ENCODE measurements around the gene AMBRA1.

AMBRA1 gene

GRCh38 chr11:46512261-46512881 is 81.5 kb downstream of the AMBRA1 start:
- no peak for DNase-seq (ENCODE audit: low read depth in 2 of 2)
- TF ChIP-seq, protein P1, sequence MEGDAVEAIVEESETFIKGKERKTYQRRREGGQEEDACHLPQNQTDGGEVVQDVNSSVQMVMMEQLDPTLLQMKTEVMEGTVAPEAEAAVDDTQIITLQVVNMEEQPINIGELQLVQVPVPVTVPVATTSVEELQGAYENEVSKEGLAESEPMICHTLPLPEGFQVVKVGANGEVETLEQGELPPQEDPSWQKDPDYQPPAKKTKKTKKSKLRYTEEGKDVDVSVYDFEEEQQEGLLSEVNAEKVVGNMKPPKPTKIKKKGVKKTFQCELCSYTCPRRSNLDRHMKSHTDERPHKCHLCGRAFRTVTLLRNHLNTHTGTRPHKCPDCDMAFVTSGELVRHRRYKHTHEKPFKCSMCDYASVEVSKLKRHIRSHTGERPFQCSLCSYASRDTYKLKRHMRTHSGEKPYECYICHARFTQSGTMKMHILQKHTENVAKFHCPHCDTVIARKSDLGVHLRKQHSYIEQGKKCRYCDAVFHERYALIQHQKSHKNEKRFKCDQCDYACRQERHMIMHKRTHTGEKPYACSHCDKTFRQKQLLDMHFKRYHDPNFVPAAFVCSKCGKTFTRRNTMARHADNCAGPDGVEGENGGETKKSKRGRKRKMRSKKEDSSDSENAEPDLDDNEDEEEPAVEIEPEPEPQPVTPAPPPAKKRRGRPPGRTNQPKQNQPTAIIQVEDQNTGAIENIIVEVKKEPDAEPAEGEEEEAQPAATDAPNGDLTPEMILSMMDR (IDR thresholded peaks at IDR 0.05; ENCODE audit: low read depth, low read length) = no peak
- H3K4me3 ChIP-seq (replicated peaks in 1 of 2; ENCODE audit: low read depth in 2 of 2, low read length in 2 of 2) = no peak overlapping the region

GRCh38 chr11:46511342-46511741 is 82.5 kb downstream of the AMBRA1 start:
- TF ChIP-seq, protein P1 (IDR thresholded peaks at IDR 0.05; ENCODE audit: low read depth, low read length) = no peak
- no peak overlapping the region for H3K4me3 ChIP-seq (replicated peaks in 1 of 2; ENCODE audit: low read depth in 2 of 2, low read length in 2 of 2)
- no peak for DNase-seq (ENCODE audit: low read depth in 2 of 2)

GRCh38 chr11:46508360-46508759 is 85.5 kb downstream of the AMBRA1 start:
- TF ChIP-seq, protein P1 (IDR thresholded peaks at IDR 0.05; ENCODE audit: low read depth, low read length) = no peak
- no peak overlapping the region for H3K4me3 ChIP-seq (replicated peaks in 1 of 2; ENCODE audit: low read depth in 2 of 2, low read length in 2 of 2)
- DNase-seq (ENCODE audit: low read depth in 2 of 2) = no peak

DNA sequence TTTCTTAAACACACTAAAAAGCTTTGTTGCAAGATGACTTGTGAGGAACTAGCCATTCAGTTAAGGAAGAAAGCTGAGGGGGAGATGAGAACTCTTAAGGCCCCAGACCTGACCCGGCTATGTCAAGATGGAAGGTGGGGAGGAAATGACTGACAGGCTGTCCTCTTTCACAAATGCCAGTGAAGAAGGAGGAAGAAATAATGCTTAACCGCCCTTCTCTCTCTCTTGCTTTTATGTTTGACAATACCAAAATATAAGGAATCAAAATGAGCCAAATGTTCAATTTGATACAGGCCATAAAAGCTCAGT is 87.4 kb downstream of the AMBRA1 start:
- H3K4me3 ChIP-seq (replicated peaks in 1 of 2; ENCODE audit: low read depth in 2 of 2, low read length in 2 of 2) = no peak overlapping the region
- no peak for DNase-seq (ENCODE audit: low read depth in 2 of 2)
- TF ChIP-seq, protein P1 (IDR thresholded peaks at IDR 0.05; ENCODE audit: low read depth, low read length) = no peak

GRCh38 chr11:46505741-46506482 is 87.9 kb downstream of the AMBRA1 start:
- TF ChIP-seq, protein P1 (IDR thresholded peaks at IDR 0.05; ENCODE audit: low read depth, low read length) = no peak
- H3K4me3 ChIP-seq (replicated peaks in 1 of 2; ENCODE audit: low read depth in 2 of 2, low read length in 2 of 2) = no peak overlapping the region
- DNase-seq (ENCODE audit: low read depth in 2 of 2) = no peak

DNA sequence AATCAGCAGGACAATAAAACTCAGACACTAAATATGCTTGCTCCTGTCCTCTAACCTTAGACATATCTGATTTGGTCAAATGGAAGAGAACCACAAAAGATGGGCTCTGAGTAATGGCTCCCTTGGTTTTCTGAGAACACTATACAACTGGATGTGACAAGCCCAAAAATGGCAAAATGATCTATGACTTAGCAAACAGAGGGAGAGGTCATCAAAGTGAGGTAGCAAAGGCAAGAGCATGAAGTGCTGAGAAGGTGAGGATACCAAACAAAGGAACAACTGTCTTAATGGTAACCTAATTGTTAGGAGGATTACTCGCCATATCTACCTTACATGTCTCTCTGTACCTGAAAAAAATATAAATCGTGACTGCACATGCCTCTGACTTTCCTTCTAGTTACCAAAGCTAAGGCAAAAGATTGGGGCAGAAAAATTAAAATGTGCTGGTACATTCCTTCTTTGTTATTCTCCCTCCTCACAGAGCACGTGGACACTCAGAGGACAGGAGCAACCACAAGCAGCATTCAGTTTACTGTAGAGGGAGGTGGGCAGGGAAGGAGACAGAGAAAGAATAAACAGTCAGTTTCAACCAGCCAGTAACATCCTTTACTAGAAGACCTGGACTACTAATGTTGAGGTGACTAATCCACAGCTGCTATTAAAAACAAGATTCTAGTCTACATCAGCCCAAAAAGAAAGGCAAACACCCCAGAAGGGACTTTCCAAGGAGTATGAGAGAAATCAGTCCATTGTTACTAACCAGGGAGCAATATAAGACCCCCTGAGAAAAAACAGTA is 88.8 kb downstream of the AMBRA1 start:
- DNase-seq (ENCODE audit: low read depth in 2 of 2) = peak in 1 of 2 donors; percentile 64
- TF ChIP-seq, protein P1 (IDR thresholded peaks at IDR 0.05; ENCODE audit: low read depth, low read length) = no peak
- no peak overlapping the region for H3K4me3 ChIP-seq (replicated peaks in 1 of 2; ENCODE audit: low read depth in 2 of 2, low read length in 2 of 2)
